Transverse colon (tissue), 3 donors: ENCODE measurements around the gene KLF2.

ENCODE experiments used
- CTCF ChIP-seq, 5 experiments: fragments of 200-600 bp in 3 of 5; fragments of 450-650 bp in 2 of 5; sonication (generic) in 3 of 5; IDR thresholded peaks; 1 replicate in 2 of 5; 2 replicates in 3 of 5; pipeline ENCODE4 v1.5.1; 2016 to 2017; ENCODE audit warnings: antibody characterized with exemption in 5 of 5, inconsistent platforms in 3 of 5, mild to moderate bottlenecking in 2 of 5, moderate library complexity in 1 of 5
- EP300 ChIP-seq: sonication (generic); formaldehyde crosslinking; IDR thresholded peaks from one replicate; pipeline ENCODE4 v1.6.1; 2017; ENCODE audit warnings: antibody characterized with exemption, low read depth
- POLR2A ChIP-seq: fragments of 450-650 bp; IDR thresholded peaks from one replicate; pipeline ENCODE4 v1.6.1; 2016; ENCODE audit warnings: antibody characterized with exemption, mild to moderate bottlenecking, moderate library complexity

- no peak for TF ChIP-seq CTCF (IDR thresholded peaks at IDR 0.05)
- no peak for TF ChIP-seq EP300
- no peak for TF ChIP-seq POLR2A
Observed at GRCh38 chr19:16315825-16316505, 8.7 kb upstream of the KLF2 start.
